GM12878 (cell line): ENCODE measurements around the gene DMBX1. TPM values are rescaled to one million over a fixed set of nuclear protein-coding genes. Genes with fewer than 3 reads are reported as not detected.

Source experiments
- ATAC-seq: fragments of 200-7000 bp; cut with Tn5 transposase; 3 replicates; pipeline ENCODE4 v1.9.1; 2020; ENCODE audit warnings: mild to moderate bottlenecking, moderate library complexity
- BruUV-seq: library from RNA; stranded (reverse); fragments of 400-500 nt; replicated peaks from 2 replicates; lab custom pipeline; 2021; lab: Mats Ljungman, UMichigan
- CTCF ChIA-PET: fragments of 300-600 bp; sonication (Branson Sonifier 250); formaldehyde crosslinking; extraction: SDS; loops from one replicate; lab custom pipeline; 2021; ENCODE audit warnings: inconsistent platforms; lab: Yijun Ruan, JAX
- POLR2A ChIA-PET: fragments of 350-600 bp; formaldehyde crosslinking; extraction: SDS; loops from one replicate; lab custom pipeline; 2021; ENCODE audit warnings: inconsistent platforms; lab: Charles Lee
- RAD21 ChIA-PET: fragments of 300-600 bp; sonication (Branson Sonifier 250); formaldehyde crosslinking; loops from one replicate; lab custom pipeline; 2023; ENCODE audit warnings: antibody characterized with exemption; ENCODE audit not compliant: unreplicated experiment; lab: Charles Lee
- SMC1A ChIA-PET: fragments of 300-600 bp; sonication (Branson Sonifier 250); formaldehyde crosslinking; loops from one replicate; lab custom pipeline; 2023; ENCODE audit not compliant: unreplicated experiment, uncharacterized antibody; lab: Charles Lee
- DNase-seq: peaks from one replicate; pipeline ENCODE4 v3.0.0-alpha.2; 2011; ENCODE audit warnings: low read depth, low spot score
- FAIRE-seq: peaks from 3 replicates; lab custom pipeline; 2011; peaks lifted over from hg19 to GRCh38; lab: Jason Lieb, UNC
- H2AFZ ChIP-seq: 2 replicates; pipeline ENCODE4 v1.6.0; 2011; ENCODE audit warnings: low read depth, low read length, control low read depth; ENCODE audit not compliant: control insufficient read depth
- H3K27ac ChIP-seq: 2 replicates; pipeline ENCODE4 v1.5.1; 2011; ENCODE audit warnings: control low read depth; ENCODE audit not compliant: control insufficient read depth, insufficient read depth
- H3K27me3 ChIP-seq, 2 experiments: replicated peaks in 1 of 2; 2 replicates each; pipeline versions ENCODE4 v1.6.0 to v1.6.1; 2011; ENCODE audit warnings: low read length in 1 of 2; ENCODE audit not compliant: control insufficient read depth in 2 of 2, insufficient read depth in 2 of 2
- H3K36me3 ChIP-seq, 2 experiments: 2 replicates each; pipeline ENCODE4 v1.5.1; 2011; ENCODE audit warnings: low read length in 1 of 2; ENCODE audit not compliant: control insufficient read depth in 2 of 2, insufficient read depth in 2 of 2
- H3K4me1 ChIP-seq: 2 replicates; pipeline ENCODE4 v1.6.1; 2011; ENCODE audit warnings: mild to moderate bottlenecking, low read length, moderate library complexity, mixed read lengths; ENCODE audit not compliant: control insufficient read depth, insufficient read depth
- H3K4me2 ChIP-seq: 2 replicates; pipeline ENCODE4 v1.6.0; 2011; ENCODE audit warnings: control low read depth; ENCODE audit not compliant: control insufficient read depth, insufficient read depth
- H3K4me3 ChIP-seq: fragments of 200-600 bp; sonication (generic); 2 replicates; pipeline ENCODE4 v1.5.1; 2016
- H3K79me2 ChIP-seq: 2 replicates; pipeline ENCODE4 v1.6.0; 2011; ENCODE audit warnings: low read length; ENCODE audit not compliant: control insufficient read depth, insufficient read depth
- H3K9ac ChIP-seq: 2 replicates; pipeline ENCODE4 v1.8.0; 2011; ENCODE audit warnings: low read length, control low read depth, mixed read lengths; ENCODE audit not compliant: control insufficient read depth, insufficient read depth
- H3K9me3 ChIP-seq: replicated peaks from 3 replicates; pipeline ENCODE4 v1.5.1; 2011; ENCODE audit warnings: mild to moderate bottlenecking, low read length; ENCODE audit not compliant: control insufficient read depth, insufficient read depth
- H4K20me1 ChIP-seq: 2 replicates; pipeline ENCODE4 v1.6.0; 2011; ENCODE audit not compliant: control insufficient read depth, insufficient read depth
- BCL3 ChIP-seq: IDR thresholded peaks from 2 replicates; pipeline ENCODE4 v1.6.1; 2011; ENCODE audit warnings: borderline replicate concordance, low read depth, mild to moderate bottlenecking, moderate library complexity, low read length; ENCODE audit not compliant: insufficient read depth, poor library complexity, severe bottlenecking
- IRF4 ChIP-seq: IDR thresholded peaks from 2 replicates; pipeline ENCODE4 v1.6.1; 2011; ENCODE audit warnings: low read depth, low read length
- RAD21 ChIP-seq: IDR thresholded peaks from 2 replicates; pipeline ENCODE4 v1.6.1; 2011; ENCODE audit warnings: mild to moderate bottlenecking, low read depth, low read length, moderate library complexity; ENCODE audit not compliant: insufficient read depth
- SMC3 ChIP-seq: IDR thresholded peaks from 2 replicates; pipeline ENCODE4 v1.6.1; 2011; ENCODE audit warnings: low read length, improper control_type of control experiment, borderline replicate concordance
- SUPT20H ChIP-seq: IDR thresholded peaks from 2 replicates; pipeline ENCODE4 v1.6.1; 2011; ENCODE audit warnings: low read depth, mild to moderate bottlenecking, low read length, moderate library complexity, borderline replicate concordance; ENCODE audit not compliant: control insufficient read depth
- YY1 ChIP-seq: IDR thresholded peaks from 2 replicates; pipeline ENCODE4 v1.6.1; 2011; ENCODE audit warnings: low read depth, mild to moderate bottlenecking, low read length
- WGBS: methylation state at CpG from one replicate; pipeline ENCODE4 v1.1.6; 2016; ENCODE audit warnings: low lambda C conversion rate; ENCODE audit not compliant: insufficient replicate concordance, insufficient coverage; ENCODE audit errors: missing lambda C conversion rate; 5-methylcytosine and 5-hydroxymethylcytosine counted together
- in situ Hi-C: fragments of 300-500 bp; cut with MboI; formaldehyde crosslinking; loops from 9 replicates; pipeline ENCODE4 v1.14.3; 2018; ENCODE audit warnings: mixed read lengths
- intact Hi-C: fragments of 100-400 bp; cut with micrococcal nuclease; formaldehyde crosslinking; loops from one replicate; pipeline ENCODE4 v1.14.2; 2022; ENCODE audit not compliant: unreplicated experiment
- polyA plus RNA-seq, 11 experiments: library from polyadenylated mRNA; depleted of rRNA in 4 of 11; unstranded in 6 of 11; stranded (reverse) in 5 of 11; fragments of >200 nt; fragmentation: Nextera tagmentation in 4 of 11; fragmentation: Illumina TruSeq in 1 of 11; extraction: Ambion mirVana in 4 of 11; extraction: Trizol in 1 of 11; gene quantifications; 1 replicate in 1 of 11; 2 replicates in 10 of 11; pipeline versions ENCODE4 v1.2.1 to v1.2.3, GENCODE V29; 2011 to 2016; ENCODE audit warnings: inconsistent platforms in 2 of 11, missing spikeins in 2 of 11, low read depth in 1 of 11
- total RNA-seq, 4 experiments: library from RNA; depleted of rRNA in 3 of 4; stranded (reverse); fragments of >200 nt in 3 of 4; fragmentation: Illumina TruSeq in 1 of 4; extraction: Trizol in 1 of 4; gene quantifications; 2 replicates each; pipeline versions ENCODE4 v1.2.1 to v1.2.3, GENCODE V29; 2013 to 2021
- TF ChIP-seq, protein P1 (sequence below), 3 experiments: IDR thresholded peaks in 2 of 3; conservative IDR thresholded peaks in 1 of 3; 2 replicates each; pipeline ENCODE4 v1.5.1; 2011; ENCODE audit warnings: low read depth in 3 of 3, low read length in 3 of 3, mild to moderate bottlenecking in 3 of 3, control low read depth in 2 of 3, moderate library complexity in 2 of 3, inconsistent platforms in 1 of 3, mixed read lengths in 1 of 3; ENCODE audit not compliant: control insufficient read depth in 2 of 3, insufficient read depth in 1 of 3; ENCODE audit errors: extremely low read depth in 1 of 3

DMBX1 gene
- total and polyA plus RNA-seq, 10 of the 15 experiments (the other 5 are each of a cell fraction or from before 2014, with no cell fraction given) = 0.03 TPM; not detected in 9

GRCh38 chr1:46527474-46528296 is 38.0 kb downstream of the DMBX1 start:
- Histone ChIP-seq H3K4me1 (peaks cover 3% of the 10 kb centered on the region), H3K4me3 (no peak overlapping the region), H3K79me2 (no peaks in the 10 kb centered on the region), H2AFZ (no peak overlapping the region), H3K4me2 (no peak overlapping the region), H4K20me1 (no peaks in the 10 kb centered on the region), H3K9me3 (no peaks in the 10 kb centered on the region), H3K9ac (no peak overlapping the region), H3K36me3 (no peaks in the 10 kb centered on the region), H3K27me3 (peaks cover 2 to 3% of the 10 kb centered on the region in 2 experiments; a peak in 2 of 4 replicates), H3K27ac (no peak overlapping the region)
- 9% methylated on average over 3 of the region's 3 CpGs for WGBS
- peak; percentile 89 for ATAC-seq
- ChIA-PET CTCF (interaction anchor here (0.6 to 6.9 kb wide), 20 partner anchors 9 to 194 kb away, joined by 3 to 93 read pairs (median 6); partner anchors contain the start of gene KNCN), POLR2A (no interaction called here), RAD21 (interaction anchor here (1.0 to 5.3 kb wide), 6 partner anchors 40 to 194 kb away, joined by 3 to 29 read pairs (median 12); no protein-coding TSS in a partner anchor), SMC1A (interaction anchor here (0.9 to 4.2 kb wide), 7 partner anchors 12 to 192 kb away, joined by 3 to 18 read pairs (median 6); no protein-coding TSS in a partner anchor)
- BruUV-seq = no TSS peak
- intact Hi-C loops = loop anchor here (1.0 kb wide), 3 partner anchors 50 to 121 kb away; no protein-coding TSS in a partner anchor
- DNase-seq = no peak
- TF ChIP-seq SMC3 (peak; percentile 98), BCL3 (no peak), RAD21 (peak; percentile 93), IRF4 (0 out of 2 replicates have a peak, but pooled peaks have one; percentile 25), YY1 (peak; percentile 70), SUPT20H (no peak)
- TF ChIP-seq, protein P1, sequence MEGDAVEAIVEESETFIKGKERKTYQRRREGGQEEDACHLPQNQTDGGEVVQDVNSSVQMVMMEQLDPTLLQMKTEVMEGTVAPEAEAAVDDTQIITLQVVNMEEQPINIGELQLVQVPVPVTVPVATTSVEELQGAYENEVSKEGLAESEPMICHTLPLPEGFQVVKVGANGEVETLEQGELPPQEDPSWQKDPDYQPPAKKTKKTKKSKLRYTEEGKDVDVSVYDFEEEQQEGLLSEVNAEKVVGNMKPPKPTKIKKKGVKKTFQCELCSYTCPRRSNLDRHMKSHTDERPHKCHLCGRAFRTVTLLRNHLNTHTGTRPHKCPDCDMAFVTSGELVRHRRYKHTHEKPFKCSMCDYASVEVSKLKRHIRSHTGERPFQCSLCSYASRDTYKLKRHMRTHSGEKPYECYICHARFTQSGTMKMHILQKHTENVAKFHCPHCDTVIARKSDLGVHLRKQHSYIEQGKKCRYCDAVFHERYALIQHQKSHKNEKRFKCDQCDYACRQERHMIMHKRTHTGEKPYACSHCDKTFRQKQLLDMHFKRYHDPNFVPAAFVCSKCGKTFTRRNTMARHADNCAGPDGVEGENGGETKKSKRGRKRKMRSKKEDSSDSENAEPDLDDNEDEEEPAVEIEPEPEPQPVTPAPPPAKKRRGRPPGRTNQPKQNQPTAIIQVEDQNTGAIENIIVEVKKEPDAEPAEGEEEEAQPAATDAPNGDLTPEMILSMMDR (IDR thresholded peaks at IDR 0.05 in 2 of 3, conservative IDR thresholded peaks at IDR 0.05 in 1 of 3; ENCODE audit: control insufficient read depth in 2 of 3, extremely low read depth in 1 of 3, insufficient read depth in 1 of 3, low read depth in 3 of 3, low read length in 3 of 3) = peak; percentile 96 to 98 (median 97)
- in situ Hi-C loops = loop anchor here (5.0 kb wide), 2 partner anchors 50 to 80 kb away; no protein-coding TSS in a partner anchor
- peak; percentile 78 for FAIRE-seq
